Ovary (tissue), 3 donors: ENCODE data around the gene BCL11B.

Experiments used
- CTCF ChIP-seq, 3 donors: fragments of 450-650 bp in 2 of 3; fragments of 200-600 bp in 1 of 3; IDR thresholded peaks; one replicate each; pipeline versions ENCODE4 v1.5.1 to v1.8.0; 2016 to 2022; ENCODE audit warnings: antibody characterized with exemption in 3 of 3, mild to moderate bottlenecking in 1 of 3
- EP300 ChIP-seq: sonication (generic); formaldehyde crosslinking; IDR thresholded peaks from one replicate; pipeline ENCODE4 v1.6.1; 2017; ENCODE audit warnings: antibody characterized with exemption
- POLR2A ChIP-seq: fragments of 450-650 bp; IDR thresholded peaks from one replicate; pipeline ENCODE4 v1.6.1; 2017; ENCODE audit warnings: antibody characterized with exemption, mild to moderate bottlenecking, moderate library complexity
- donor health status: DM: no; HTN: no; CAD: no.

GRCh38 chr14:99137001-99137700 lies 134.8 kb downstream of the BCL11B start:
- TF ChIP-seq CTCF (IDR thresholded peaks at IDR 0.05): no peak
- TF ChIP-seq POLR2A: no peak
- TF ChIP-seq EP300: no peak
